Measurements from ENCODE around the gene CDC123.

DNA sequence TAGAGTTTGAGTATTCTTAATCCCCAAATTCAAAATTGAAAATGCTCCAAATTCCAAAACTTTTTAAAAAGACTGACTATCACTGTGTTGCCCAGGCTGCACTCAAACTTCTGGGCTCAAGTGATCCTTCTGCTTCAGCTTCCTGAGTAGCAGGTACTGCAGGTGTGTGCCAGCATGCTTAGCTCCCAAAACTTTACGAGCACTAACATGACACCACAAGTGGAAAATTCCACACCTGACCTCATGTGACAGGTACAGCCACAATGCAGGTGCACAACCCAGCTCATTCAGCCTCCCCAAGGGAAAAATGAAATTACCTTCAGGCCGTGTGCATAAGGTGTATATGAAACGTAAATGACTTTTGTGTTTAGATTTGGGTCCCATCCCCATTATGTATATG, 16.5 kb downstream of the CDC123 start:
- no peak for TF ChIP-seq POLR2A (IDR thresholded peaks at IDR 0.05; ENCODE audit: low read depth, low read length)
- no peak for TF ChIP-seq POLR2AphosphoS5 (IDR thresholded peaks at IDR 0.05; ENCODE audit: low read depth, low read length)
- no peak for TF ChIP-seq PAX5 (IDR thresholded peaks at IDR 0.05; ENCODE audit: insufficient read depth, low read length, severe bottlenecking)
- TF ChIP-seq TAF1 (IDR thresholded peaks at IDR 0.05; ENCODE audit: low read depth, low read length) = no peak
- no peak for TF ChIP-seq SPI1 (IDR thresholded peaks at IDR 0.05; ENCODE audit: low read depth, low read length)
- no peak for TF ChIP-seq POU2F2 (IDR thresholded peaks at IDR 0.05; ENCODE audit: low read depth, low read length)

All from GM12891 (cell line).